Mesothelial cell of epicardium (in vitro differentiated cells): ENCODE data around the gene SULT1B1. TPM values are rescaled to one million over a fixed set of nuclear protein-coding genes. Genes with fewer than 3 reads are reported as not detected.

ENCODE experiments used
- DNase-seq, 2 experiments: peaks; one replicate each; pipeline ENCODE4 v3.0.0; 2021; ENCODE audit warnings: low spot score in 2 of 2; ENCODE audit not compliant: unreplicated experiment in 2 of 2
- H3K27ac Mint-ChIP-seq: 2 replicates; pipeline ENCODE4 v1.8.0; 2021; ENCODE audit warnings: mixed read lengths
- H3K27me3 Mint-ChIP-seq: 2 replicates; pipeline ENCODE4 v1.8.0; 2021; ENCODE audit warnings: low read depth, mixed read lengths
- H3K36me3 Mint-ChIP-seq: 2 replicates; pipeline ENCODE4 v1.8.0; 2021; ENCODE audit warnings: mixed read lengths
- H3K4me1 Mint-ChIP-seq: 2 replicates; pipeline ENCODE4 v1.8.0; 2021; ENCODE audit warnings: mixed read lengths
- H3K4me3 Mint-ChIP-seq: 2 replicates; pipeline ENCODE4 v1.8.0; 2021; ENCODE audit warnings: mild to moderate bottlenecking, moderate library complexity, mixed read lengths
- H3K9me3 Mint-ChIP-seq: 2 replicates; pipeline ENCODE4 v1.8.0; 2021; ENCODE audit warnings: mixed read lengths
- total RNA-seq: library from RNA; stranded (reverse); gene quantifications from 3 replicates; pipeline ENCODE4 v1.2.1, GENCODE V29; 2021
- TF ChIP-seq, protein P1 (sequence below): fragments of 200-600 bp; sonication (generic); IDR thresholded peaks from one replicate; pipeline ENCODE4 v1.5.0; 2021; ENCODE audit warnings: antibody characterized with exemption; ENCODE audit not compliant: unreplicated experiment

Gene SULT1B1
- total RNA-seq, 1 donor from 2014 or later: 0.34 TPM

DNA sequence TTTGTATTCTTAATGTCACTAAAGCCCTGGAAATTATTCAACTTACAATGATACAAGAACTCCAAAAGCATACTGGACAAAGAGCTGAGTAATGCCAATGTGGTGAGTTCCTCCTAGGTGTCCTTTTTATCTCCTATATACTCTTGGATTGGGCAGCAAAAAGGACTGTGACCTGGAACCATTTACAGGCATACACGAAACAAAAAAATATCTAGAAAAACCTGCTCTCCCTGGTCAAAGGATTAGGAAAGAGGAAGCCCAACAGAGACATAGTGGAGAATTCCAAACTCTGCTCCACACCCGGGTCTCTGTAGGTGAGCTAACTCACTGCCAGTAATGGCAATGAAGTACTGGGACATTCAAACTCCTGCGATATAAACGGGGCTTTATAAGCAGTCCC is 25.3 kb downstream of the SULT1B1 start:
- Mint-ChIP-seq H3K36me3 (no peaks in the 10 kb centered on the region), H3K27ac (no peak overlapping the region), H3K9me3 (peaks cover 16% of the 10 kb centered on the region), H3K4me1 (peaks cover 37% of the 10 kb centered on the region), H3K4me3 (no peak overlapping the region), H3K27me3 (no peaks in the 10 kb centered on the region)
- TF ChIP-seq, protein P1, sequence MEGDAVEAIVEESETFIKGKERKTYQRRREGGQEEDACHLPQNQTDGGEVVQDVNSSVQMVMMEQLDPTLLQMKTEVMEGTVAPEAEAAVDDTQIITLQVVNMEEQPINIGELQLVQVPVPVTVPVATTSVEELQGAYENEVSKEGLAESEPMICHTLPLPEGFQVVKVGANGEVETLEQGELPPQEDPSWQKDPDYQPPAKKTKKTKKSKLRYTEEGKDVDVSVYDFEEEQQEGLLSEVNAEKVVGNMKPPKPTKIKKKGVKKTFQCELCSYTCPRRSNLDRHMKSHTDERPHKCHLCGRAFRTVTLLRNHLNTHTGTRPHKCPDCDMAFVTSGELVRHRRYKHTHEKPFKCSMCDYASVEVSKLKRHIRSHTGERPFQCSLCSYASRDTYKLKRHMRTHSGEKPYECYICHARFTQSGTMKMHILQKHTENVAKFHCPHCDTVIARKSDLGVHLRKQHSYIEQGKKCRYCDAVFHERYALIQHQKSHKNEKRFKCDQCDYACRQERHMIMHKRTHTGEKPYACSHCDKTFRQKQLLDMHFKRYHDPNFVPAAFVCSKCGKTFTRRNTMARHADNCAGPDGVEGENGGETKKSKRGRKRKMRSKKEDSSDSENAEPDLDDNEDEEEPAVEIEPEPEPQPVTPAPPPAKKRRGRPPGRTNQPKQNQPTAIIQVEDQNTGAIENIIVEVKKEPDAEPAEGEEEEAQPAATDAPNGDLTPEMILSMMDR: no peak
- DNase-seq: no peak

DNA sequence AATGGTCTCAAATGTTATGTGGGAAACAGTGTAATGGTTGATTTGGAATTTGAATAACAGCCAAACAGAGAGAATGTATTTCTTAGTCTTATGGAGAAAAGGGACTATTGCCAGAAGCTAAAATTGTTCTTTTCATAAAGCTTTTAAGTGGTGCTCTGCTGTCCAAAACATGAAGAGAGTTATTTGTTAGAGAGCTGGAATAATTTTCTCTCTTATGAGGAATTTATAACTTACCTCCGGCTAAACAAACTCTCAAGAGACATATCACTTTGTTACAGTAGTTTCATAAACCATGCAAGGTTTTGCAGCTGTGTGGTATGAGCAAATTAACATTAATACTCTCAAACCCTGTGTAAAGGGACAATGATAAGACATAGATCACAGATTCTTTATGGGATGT is 28.6 kb downstream of the SULT1B1 start:
- Mint-ChIP-seq H3K4me1 (peaks cover 48% of the 10 kb centered on the region), H3K27ac (peak overlapping the region; percentile 85), H3K9me3 (no peaks in the 10 kb centered on the region), H3K27me3 (no peaks in the 10 kb centered on the region), H3K36me3 (no peaks in the 10 kb centered on the region), H3K4me3 (no peak overlapping the region)
- DNase-seq: no peak
- TF ChIP-seq, protein P1: no peak

DNA sequence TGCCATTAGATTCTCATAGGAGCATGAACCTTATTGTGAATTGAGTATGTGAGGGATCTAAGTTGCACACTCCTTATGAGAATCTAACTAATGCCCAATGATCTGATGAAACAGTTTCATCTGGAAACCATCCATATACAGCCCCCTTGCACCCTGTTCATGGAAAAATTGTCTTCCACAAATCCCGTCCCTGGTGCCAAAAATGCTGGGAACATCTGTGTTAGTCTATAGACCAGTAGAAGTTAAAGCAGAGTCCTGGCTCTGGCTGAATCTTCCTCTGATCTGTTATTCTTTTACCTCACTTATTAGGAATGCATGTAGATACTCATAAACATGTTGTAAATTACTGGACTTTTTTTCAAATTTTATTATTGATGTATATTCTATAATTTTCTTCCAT is 29.2 kb downstream of the SULT1B1 start:
- H3K4me1 Mint-ChIP-seq: peaks cover 53% of the 10 kb centered on the region
- H3K36me3 Mint-ChIP-seq: no peaks in the 10 kb centered on the region
- no peaks in the 10 kb centered on the region for H3K27me3 Mint-ChIP-seq
- peak overlapping the region; percentile 83 for H3K27ac Mint-ChIP-seq
- no peak overlapping the region for H3K4me3 Mint-ChIP-seq
- TF ChIP-seq, protein P1: no peak
- DNase-seq: no peak
- no peaks in the 10 kb centered on the region for H3K9me3 Mint-ChIP-seq

DNA sequence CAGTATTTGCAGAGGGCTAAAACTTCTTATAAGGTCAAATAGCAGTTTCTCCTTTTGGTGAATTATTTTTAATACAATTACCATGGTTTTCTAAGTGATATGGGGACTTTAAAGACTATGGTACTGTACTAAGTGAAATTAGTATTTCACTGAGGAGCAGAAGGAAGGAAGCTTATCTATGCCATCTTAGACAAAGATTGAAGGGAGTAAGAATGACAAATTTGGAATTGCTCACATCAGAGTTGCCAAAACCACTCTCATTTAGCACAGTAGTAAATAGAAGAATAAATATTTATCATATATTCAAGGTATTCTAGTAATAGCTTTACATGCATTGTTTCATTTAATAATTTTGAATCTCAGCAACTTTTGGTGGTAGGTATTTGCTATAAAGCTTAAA is 30.4 kb downstream of the SULT1B1 start:
- no peaks in the 10 kb centered on the region for H3K27me3 Mint-ChIP-seq
- DNase-seq: no peak
- H3K27ac Mint-ChIP-seq: no peak overlapping the region
- H3K4me3 Mint-ChIP-seq: no peak overlapping the region
- TF ChIP-seq, protein P1: no peak
- H3K36me3 Mint-ChIP-seq: no peaks in the 10 kb centered on the region
- H3K4me1 Mint-ChIP-seq: peaks cover 51% of the 10 kb centered on the region
- no peaks in the 10 kb centered on the region for H3K9me3 Mint-ChIP-seq

DNA sequence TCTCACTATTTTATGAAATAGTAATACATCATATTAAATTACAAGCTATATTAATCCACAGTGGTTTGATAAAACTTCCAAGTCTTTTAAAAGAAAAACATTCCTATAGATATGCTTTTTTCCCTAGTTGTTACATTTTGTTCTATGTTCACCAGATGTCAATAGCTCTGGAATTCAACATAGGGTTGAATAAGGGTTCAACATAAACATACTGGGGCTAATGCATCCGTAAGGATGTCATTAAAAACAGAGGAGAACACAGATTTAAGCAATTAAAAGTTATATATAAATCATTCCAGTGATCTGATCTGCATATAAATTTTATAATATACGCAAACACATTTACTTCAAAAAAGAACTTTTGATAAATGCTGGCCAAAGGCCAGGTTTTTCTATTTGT is 32.5 kb downstream of the SULT1B1 start:
- Mint-ChIP-seq H3K27me3 (no peaks in the 10 kb centered on the region), H3K9me3 (peaks cover 4% of the 10 kb centered on the region), H3K4me1 (peaks cover 39% of the 10 kb centered on the region), H3K27ac (no peak overlapping the region), H3K4me3 (no peak overlapping the region), H3K36me3 (peaks cover 2% of the 10 kb centered on the region)
- no peak for DNase-seq
- TF ChIP-seq, protein P1: no peak

DNA sequence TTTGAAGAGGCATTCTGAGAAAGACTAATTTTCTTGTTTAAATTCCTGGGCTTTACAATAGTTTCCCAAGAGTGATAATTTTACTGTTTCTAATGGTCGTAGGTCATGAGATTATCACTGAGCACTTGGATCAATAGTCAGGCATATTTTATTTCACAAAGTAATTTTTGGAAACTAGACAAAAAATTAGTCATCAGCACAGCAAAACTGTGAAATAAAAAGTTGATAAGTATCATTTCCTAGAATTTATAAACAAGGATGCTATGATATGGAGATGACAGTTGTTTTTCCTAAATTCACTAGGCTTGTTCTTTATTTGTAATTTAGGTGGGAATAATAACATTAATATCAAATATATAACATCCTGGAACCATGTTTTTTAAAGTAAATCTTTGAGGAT is 33.0 kb downstream of the SULT1B1 start:
- no peak overlapping the region for H3K4me3 Mint-ChIP-seq
- peaks cover 34% of the 10 kb centered on the region for H3K4me1 Mint-ChIP-seq
- peaks cover 3% of the 10 kb centered on the region for H3K36me3 Mint-ChIP-seq
- H3K9me3 Mint-ChIP-seq: peaks cover 7% of the 10 kb centered on the region
- TF ChIP-seq, protein P1: no peak
- no peak overlapping the region for H3K27ac Mint-ChIP-seq
- H3K27me3 Mint-ChIP-seq: no peaks in the 10 kb centered on the region
- no peak for DNase-seq
